ENCODE results near the gene TNFRSF4. TPM values are rescaled to one million over a fixed set of nuclear protein-coding genes. Genes with fewer than 3 reads are reported as not detected.

Gene TNFRSF4
- total RNA-seq, 1 donor from 2014 or later, result 0.36 TPM

DNA sequence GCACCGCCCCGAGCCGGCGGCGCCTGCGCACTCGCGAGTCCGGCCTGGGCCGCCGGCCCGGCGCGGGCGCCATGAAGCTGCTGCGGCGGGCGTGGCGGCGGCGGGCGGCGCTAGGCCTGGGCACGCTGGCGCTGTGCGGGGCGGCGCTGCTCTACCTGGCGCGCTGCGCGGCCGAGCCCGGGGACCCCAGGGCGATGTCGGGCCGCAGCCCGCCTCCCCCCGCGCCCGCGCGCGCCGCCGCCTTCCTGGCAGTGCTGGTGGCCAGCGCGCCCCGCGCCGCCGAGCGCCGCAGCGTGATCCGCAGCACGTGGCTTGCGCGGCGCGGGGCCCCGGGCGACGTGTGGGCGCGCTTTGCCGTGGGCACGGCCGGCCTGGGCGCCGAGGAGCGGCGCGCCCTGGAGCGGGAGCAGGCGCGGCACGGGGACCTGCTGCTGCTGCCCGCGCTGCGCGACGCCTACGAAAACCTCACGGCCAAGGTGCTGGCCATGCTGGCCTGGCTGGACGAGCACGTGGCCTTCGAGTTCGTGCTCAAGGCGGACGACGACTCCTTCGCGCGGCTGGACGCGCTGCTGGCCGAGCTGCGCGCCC is 18.3 kb upstream of the TNFRSF4 start, which contains the start of gene B3GALT6:
B3GALT6 (plus strand) TSS at position 30 of the 588 bp plus-strand sequence; CDS start at position 72, 42 bp downstream.
- ATAC-seq, result no peak

- ATAC-seq, result peak; percentile 91
Measured at GRCh38 chr1:1231400-1232207, 17.7 kb upstream of the TNFRSF4 start, which contains the start of gene SDF4. Gene SDF4, minus strand, starts transcription at chr1:1232001. Its CDS starts 3,229 bp downstream, at chr1:1228772.

DNA sequence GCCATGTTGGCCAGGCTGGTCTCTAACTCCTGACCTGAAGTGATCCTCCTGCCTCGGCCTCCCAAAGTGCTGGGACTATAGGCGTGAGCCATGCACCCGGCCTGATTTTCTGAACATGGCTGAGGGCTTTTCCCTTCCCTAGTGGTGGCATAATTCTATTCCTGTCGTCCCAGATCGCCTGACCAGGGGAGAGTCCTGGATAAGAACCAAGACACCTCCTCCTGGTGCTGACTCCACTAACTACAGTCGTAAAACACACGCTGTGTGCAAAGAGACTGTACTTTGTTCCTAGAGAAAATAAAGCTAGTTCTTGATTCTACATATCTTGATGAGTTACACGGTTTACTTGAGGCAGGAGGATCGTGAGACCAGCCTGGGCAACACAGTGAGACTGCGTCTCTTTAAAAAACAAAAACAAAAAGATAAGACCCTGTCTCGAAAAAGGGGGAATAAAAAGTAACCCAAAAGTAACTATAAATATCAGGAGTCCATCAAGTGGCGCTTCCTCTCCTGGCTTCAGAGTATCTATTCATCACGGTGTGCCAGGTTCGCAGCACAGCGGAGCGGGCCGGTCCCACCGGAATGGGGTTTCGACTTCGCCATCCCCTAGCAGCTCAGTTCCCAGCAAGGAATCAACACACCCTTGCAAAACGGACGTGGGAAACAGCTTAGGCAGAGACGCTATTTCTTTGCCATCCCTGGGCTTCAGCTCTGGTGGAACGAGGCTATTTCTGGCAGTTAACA is 16.9 kb upstream of the TNFRSF4 start:
- ATAC-seq, result peak; percentile 24

- ATAC-seq, result no peak
Measured at GRCh38 chr1:1229770-1230169, 15.8 kb upstream of the TNFRSF4 start.

DNA sequence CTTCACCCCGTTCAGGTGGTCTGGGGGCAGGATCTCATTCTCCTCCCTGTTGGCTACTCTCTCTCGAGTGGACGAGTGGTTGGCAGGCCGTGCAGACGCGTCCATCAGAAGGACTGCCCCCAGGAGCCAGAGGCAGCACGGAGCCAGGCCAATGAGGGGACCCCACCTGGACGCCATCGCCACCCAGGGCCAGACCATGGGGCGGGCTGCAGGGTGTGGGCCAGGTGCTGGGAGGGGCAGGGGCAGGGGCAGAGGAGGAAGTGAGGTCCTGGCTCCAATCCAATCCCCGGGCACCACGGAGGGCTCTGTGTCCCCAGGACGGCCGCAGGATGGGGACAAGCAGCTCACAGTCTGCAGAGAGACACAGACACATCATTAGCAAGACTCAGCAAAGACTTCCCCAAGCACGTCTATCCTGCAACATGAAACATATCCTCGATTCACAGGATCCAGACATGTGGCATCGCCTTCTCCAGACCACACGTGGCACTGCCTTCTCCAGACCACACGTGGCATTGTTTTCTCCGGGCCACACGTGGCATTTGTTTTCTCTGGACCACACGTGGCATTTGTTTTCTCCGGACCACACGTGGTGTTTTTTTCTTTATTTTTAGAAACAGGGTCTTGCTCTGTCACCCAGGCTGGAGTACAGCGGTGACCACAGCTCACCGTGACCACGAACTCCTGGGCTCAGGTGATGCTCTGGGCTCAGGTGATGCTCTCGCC is 14.8 kb upstream of the TNFRSF4 start:
- ATAC-seq, result no peak

DNA sequence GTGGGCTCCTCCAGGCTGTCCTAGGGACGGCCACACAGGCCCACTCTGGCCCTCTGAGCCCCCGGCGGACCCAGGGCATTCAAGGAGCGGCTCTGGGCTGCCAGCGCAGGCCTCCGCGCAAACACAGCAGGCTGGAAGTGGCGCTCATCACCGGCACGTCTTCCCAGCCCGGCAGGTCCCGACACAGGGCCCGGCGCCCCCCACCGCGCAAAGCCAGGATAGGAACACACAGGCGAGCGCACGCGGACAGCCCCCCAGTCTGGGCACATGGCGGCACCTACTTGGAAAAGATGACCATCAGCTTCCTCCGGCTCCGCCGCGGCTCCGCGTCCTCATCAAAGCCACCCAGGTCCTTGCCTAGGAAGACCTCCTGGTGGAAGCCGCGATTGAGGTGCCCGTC is 14.2 kb upstream of the TNFRSF4 start:
- ATAC-seq, result no peak

GRCh38 chr1:1227386-1227785 is 13.4 kb upstream of the TNFRSF4 start:
- no peak for ATAC-seq

DNA sequence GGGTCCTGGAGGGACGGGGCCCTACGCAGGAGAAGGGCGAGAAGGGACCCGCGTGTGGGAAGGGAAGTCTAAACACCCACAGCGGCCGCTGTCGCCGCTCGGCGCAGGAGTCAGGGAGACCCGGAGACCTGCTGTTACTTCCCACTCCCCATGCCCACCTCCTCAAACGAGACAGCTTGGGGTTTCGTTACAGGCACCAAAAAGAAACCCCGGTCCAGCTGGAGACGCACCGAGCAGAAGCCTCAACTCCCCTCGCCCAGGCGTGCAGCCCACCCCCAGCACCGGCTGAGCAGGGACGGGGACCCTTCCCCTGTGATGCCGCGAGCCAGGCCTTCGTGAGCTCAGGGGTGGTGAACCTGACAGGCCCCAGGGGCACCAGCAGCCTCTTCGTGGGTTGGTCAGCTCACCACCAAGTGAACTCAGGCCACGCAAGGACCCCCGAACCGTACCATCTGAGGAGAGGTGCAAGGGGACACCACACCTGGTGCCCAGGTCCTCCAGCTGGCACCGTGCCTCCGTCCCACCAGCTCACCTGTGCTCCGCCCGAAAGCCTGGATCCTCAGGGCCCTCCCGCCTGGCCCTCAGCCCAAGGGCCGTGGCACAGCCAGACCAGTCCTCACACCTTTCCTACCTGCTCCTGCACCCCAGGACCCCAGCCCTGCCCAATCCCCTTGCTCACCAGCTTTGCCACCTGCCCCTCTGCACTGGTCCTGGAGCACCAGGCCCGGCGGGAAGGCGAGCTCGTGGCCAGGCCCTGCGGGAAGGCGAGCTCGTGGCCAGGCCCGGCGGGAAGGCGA is 12.8 kb upstream of the TNFRSF4 start:
- ATAC-seq, result no peak

GRCh38 chr1:1225913-1226312 is 12.0 kb upstream of the TNFRSF4 start:
- no peak for ATAC-seq

- peak; percentile 56 for ATAC-seq
Measured at GRCh38 chr1:1225238-1225845, 11.4 kb upstream of the TNFRSF4 start.

DNA sequence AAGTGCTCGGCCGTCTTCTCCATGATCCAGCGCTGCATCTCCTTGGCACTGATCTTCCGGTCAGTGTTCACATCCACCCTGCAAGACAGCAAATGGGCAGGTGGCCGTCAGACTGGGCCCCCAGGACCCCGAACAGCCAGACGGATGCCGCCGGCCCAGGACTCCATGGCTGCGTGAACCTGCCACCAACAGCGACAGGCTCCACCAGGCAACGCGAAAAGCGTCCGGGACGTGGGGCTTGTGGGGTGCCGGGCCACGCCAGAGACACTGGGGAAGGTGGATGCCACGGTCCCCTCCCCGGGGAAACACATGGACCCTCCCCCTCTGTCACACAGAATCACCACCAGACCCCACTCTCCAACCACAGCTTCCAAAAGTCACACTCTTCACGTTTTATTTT is 9.9 kb upstream of the TNFRSF4 start:
- ATAC-seq, result no peak

DNA sequence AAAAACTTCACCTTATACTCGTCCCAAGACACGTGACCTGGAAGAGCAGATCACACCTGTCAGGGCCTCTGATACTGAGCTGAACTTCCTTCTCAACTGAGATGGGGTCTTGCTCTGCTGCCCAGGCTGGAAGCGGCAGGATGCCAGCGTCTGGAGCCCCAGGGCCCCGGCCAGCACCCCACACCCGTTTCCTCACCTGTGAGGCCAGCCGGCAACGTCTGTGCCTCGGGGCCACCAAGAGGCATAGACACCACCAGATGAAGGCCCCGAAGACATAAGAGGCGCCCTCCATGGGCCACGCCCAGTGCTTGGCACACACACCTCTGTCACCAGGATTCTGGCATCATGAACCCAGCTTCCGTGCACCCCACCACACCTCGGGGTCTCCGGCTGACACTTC is 9.4 kb upstream of the TNFRSF4 start:
- ATAC-seq, result no peak

DNA sequence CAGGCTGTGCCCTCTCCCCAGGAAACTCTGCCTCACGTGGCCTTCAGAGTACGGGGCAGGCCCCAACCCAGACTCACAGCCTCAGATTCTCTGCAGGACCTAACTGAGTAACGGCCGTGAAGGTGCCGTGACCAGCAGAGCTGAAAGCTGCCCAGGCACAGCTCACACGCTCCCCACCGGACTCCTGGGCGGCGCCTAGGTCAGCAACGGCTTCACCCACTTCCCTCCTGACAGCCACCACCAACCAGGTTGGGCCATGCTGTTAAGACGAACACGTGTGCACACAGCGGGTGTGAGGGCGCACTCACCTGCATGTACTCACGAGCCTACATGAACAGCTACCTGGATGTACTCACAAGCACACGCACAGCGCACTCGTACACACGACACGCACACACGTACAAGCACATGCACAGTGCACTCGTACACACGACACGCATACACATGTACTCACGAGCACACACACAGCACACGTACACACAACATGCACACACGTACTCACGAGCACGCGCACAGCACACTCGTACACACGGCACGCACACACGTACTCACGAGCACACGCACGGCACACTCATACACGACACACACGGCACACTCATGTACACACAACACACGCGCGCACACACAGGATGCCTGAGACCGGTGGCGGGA is 8.7 kb upstream of the TNFRSF4 start:
- ATAC-seq, result no peak

GRCh38 chr1:1221887-1222574 is 8.1 kb upstream of the TNFRSF4 start:
- no peak for ATAC-seq

GRCh38 chr1:1220197-1220596 is 6.2 kb upstream of the TNFRSF4 start:
- no peak for ATAC-seq

DNA sequence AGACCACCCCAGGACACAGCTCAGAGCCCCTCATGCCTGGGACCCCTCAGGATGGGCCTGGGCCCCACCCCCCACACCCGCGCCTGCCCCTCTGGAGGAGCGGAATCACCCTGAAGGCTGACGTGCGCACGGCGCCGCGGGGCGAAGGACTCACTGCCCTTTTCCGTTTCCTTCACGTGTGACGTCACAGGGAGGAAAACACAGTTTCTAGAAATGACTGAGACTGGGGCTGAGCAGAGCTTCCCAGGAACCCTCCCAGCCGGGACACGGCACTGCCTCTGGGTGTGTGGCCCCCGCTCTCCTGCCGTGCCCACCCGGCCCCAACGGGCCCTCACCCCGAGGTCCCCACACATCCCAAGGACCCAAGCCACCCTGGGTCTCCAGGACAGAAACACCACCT is 5.4 kb upstream of the TNFRSF4 start:
- no peak for ATAC-seq

GRCh38 chr1:1218524-1219200 is 4.7 kb upstream of the TNFRSF4 start:
- no peak for ATAC-seq

DNA sequence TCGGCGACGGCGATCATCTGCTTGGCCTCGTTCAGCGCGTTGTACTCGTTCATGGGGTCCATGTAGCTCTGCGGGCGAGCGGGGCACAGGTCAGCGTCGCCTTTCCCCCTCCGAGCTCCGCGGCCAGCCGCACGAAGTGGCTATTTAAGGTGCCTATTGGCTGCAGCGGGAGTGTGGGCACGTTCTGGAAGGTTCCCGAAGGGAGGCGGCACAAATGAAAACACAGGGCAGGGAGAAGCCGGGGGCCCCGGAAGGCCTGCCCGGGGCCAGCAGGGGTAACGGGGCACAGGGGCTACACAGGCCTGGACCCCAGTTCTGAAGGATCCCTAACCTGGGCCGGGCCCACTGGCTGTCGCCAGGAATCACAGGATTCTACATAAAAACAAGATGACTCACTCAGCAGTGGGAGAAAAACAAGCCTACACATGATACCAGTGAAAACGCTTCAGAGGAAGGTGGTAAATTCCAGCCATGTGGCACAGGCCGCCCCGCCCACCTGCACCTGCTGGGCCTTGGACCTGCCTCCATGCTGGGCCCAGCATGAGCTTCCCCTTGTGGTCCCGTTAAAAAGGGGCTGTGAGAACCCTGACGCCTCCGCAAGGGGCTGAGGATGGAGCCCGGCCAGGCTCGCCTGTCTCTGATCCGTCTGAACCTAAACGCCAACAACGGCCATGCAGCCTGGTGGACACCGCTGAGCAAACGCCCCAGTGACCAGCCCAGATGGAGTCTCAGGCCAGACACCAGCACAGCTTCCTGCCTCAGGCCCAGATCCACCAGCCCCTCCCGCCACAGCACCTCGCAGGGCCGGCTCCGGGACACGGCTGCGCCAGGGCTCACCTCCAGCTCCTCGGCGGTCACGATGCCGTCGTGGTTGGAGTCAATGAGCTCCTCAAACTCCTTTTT is 3.9 kb upstream of the TNFRSF4 start:
- peak; percentile 39 for ATAC-seq

Measured in esophagus mucosa (tissue), 1 donor.